Neural cell (in vitro differentiated cells): Measurements from ENCODE around the gene DENND1A.
A peak's percentile ranks its signal among the peaks of the same experiment; 100 is the strongest.

Experiments used
- CTCF ChIP-seq: fragments of 450-650 bp; IDR thresholded peaks from 2 replicates; pipeline ENCODE4 v1.5.1; 2014; ENCODE audit warnings: antibody characterized with exemption, mild to moderate bottlenecking, moderate library complexity; ENCODE audit not compliant: poor library complexity, severe bottlenecking
- EP300 ChIP-seq: fragments of 450-650 bp; conservative IDR thresholded peaks from 2 replicates; pipeline ENCODE4 v1.6.1; 2014; ENCODE audit warnings: antibody characterized with exemption, mild to moderate bottlenecking, moderate library complexity; ENCODE audit not compliant: poor library complexity, severe bottlenecking
- EZH2 ChIP-seq: fragments of 200-600, 300-800 bp; shearing (Covaris generic), sonication (generic); IDR thresholded peaks from 2 replicates; pipeline ENCODE4 v1.6.1; 2014; ENCODE audit warnings: antibody characterized with exemption, low read length, borderline replicate concordance, mild to moderate bottlenecking; ENCODE audit not compliant: insufficient read depth, poor library complexity, severe bottlenecking

- no peak for TF ChIP-seq CTCF
- peak; percentile 68 for TF ChIP-seq EP300
- TF ChIP-seq EZH2, result no peak
These were observed 251.7 kb downstream of the DENND1A start for GRCh38 chr9:123678038-123678877.
